Upper lobe of right lung (tissue), 1 donor: ENCODE data around the gene ABI3. TPM values are rescaled to one million over a fixed set of nuclear protein-coding genes. Genes with fewer than 3 reads are reported as not detected.

ENCODE experiments used
- ATAC-seq: fragments of 200-7000 bp; cut with Tn5 transposase; one replicate; pipeline ENCODE4 v1.9.1; 2020; ENCODE audit warnings: mild to moderate bottlenecking, moderate library complexity
- DNase-seq: peaks from one replicate; pipeline ENCODE4 v3.0.0-alpha.2; 2020
- H3K27ac ChIP-seq: fragments of 200-600 bp; one replicate; pipeline ENCODE4 v1.8.0; 2022
- H3K27me3 ChIP-seq: fragments of 200-600 bp; one replicate; pipeline ENCODE4 v1.8.0; 2022; ENCODE audit warnings: mild to moderate bottlenecking
- H3K36me3 ChIP-seq: fragments of 200-600 bp; one replicate; pipeline ENCODE4 v1.8.0; 2022
- H3K4me1 ChIP-seq: fragments of 200-600 bp; one replicate; pipeline ENCODE4 v1.8.0; 2022
- H3K4me3 ChIP-seq: fragments of 200-600 bp; one replicate; pipeline ENCODE4 v1.8.0; 2022; ENCODE audit warnings: mild to moderate bottlenecking
- H3K9me3 ChIP-seq: fragments of 200-600 bp; one replicate; pipeline ENCODE4 v1.8.0; 2022
- intact Hi-C: fragments of 100-400 bp; cut with DNase I; formaldehyde crosslinking; loops from one replicate; pipeline ENCODE4 v1.11.0; 2022
- total RNA-seq: library from RNA; stranded (reverse); fragmentation: NEBNext Ultra II Directional; extraction: Animal tissue kit (Norgen Biotek cat#: 25700); gene quantifications from one replicate; pipeline ENCODE4 v1.2.1, GENCODE V29; 2021
- TF ChIP-seq, protein P1 (sequence below): fragments of 200-600 bp; IDR thresholded peaks from one replicate; pipeline ENCODE4 v1.8.0; 2022; ENCODE audit warnings: antibody characterized with exemption
- donor health status: DM: no; HTN: yes; CAD: no; lungs with severe emphysema.

ABI3 gene
- total RNA-seq, 1 donor from 2014 or later: 31.5 TPM

DNA sequence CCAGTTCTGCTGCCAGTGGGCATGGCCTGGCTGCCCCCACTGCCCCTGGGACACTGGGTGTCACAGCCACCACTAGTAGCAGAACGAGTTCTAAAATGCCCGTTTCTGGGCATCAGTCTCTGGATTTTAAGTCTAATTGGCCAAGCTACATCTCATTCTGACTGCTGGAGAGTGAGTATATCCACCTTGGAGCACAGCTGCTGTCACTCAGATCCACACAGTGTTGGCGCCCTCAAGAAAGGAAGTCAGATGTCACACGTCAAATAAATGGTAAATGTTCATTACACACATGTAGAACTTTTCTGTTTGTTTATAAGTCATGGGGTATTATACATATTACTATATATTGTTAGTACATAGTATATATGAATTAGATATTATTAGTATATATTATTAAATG is 19.6 kb upstream of the ABI3 start:
- Histone ChIP-seq H3K27me3 (no peaks in the 10 kb centered on the region), H3K4me3 (no peak overlapping the region), H3K9me3 (no peaks in the 10 kb centered on the region), H3K27ac (no peak overlapping the region), H3K4me1 (no peaks in the 10 kb centered on the region), H3K36me3 (no peaks in the 10 kb centered on the region)
- DNase-seq: no peak
- intact Hi-C loops: no loop called here
- TF ChIP-seq, protein P1, sequence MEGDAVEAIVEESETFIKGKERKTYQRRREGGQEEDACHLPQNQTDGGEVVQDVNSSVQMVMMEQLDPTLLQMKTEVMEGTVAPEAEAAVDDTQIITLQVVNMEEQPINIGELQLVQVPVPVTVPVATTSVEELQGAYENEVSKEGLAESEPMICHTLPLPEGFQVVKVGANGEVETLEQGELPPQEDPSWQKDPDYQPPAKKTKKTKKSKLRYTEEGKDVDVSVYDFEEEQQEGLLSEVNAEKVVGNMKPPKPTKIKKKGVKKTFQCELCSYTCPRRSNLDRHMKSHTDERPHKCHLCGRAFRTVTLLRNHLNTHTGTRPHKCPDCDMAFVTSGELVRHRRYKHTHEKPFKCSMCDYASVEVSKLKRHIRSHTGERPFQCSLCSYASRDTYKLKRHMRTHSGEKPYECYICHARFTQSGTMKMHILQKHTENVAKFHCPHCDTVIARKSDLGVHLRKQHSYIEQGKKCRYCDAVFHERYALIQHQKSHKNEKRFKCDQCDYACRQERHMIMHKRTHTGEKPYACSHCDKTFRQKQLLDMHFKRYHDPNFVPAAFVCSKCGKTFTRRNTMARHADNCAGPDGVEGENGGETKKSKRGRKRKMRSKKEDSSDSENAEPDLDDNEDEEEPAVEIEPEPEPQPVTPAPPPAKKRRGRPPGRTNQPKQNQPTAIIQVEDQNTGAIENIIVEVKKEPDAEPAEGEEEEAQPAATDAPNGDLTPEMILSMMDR: no peak
- no peak for ATAC-seq

DNA sequence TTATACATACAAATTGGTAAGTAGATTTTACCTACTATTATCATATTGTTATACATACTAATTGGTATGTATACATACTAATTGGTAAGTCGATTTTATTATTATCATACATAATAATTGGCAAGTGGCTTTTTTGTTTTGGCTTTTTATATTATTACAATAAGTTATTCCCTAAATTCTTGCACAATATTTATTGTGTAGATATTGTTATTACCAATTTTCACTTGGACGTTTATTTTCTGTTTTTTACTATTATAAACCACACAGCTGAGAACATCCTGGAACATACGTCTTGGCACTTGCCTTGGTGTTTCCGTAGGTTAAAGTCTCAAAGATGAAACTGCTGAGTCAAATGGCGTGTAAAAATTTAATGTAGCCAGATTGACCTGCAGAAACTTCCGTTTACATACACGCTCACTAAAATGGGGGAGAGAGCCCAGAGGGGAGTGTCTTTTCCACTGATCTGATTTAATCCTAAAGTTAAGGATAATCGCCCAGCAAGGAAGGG is 19.0 kb upstream of the ABI3 start:
- DNase-seq (no peak), ATAC-seq (no peak)
- H3K27me3 ChIP-seq: no peaks in the 10 kb centered on the region
- TF ChIP-seq, protein P1: no peak
- H3K4me3 ChIP-seq: peak overlapping the region; percentile 64
- intact Hi-C loops: no loop called here
- no peaks in the 10 kb centered on the region for H3K4me1 ChIP-seq
- no peaks in the 10 kb centered on the region for H3K36me3 ChIP-seq
- H3K9me3 ChIP-seq: no peaks in the 10 kb centered on the region
- H3K27ac ChIP-seq: peak overlapping the region; percentile 90

DNA sequence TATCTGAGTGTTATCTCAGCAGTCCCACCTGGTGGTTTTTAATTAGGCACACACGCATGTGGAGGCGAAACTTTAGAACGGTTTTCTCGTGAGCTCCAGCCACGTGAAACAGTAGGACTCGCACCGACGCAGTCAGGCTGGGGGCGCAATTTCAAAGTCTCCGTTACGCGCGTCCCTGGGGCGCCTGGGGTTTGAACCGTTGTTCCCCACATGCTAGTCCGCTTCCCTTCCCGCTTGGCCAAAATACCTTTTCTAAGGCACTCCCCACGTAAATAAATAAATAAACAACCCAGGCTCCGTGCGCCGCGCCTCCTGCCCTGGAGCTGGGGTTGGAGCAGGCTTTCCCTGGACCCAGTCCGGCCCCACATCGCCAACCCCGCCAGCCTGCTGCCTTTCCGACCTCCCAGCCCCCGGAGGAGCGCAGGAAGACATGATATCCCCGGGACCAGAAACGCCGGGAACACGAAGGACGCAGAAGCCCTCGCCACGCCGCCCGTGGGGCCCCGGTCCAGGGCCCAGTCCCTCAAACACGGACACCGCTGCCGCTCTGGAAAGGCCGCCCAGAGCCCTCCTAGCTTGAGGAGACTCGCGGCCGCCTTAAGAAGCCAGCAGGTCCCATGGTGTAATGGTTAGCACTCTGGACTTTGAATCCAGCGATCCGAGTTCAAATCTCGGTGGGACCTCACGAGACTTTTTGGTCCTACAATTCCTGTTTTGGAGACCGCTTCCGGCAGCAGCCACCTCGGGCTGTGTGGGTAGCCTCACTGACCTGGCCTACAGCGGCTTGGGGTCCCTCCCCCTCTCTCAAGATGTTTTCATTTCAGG is 18.4 kb upstream of the ABI3 start:
- TF ChIP-seq, protein P1: peak; percentile 44

DNA sequence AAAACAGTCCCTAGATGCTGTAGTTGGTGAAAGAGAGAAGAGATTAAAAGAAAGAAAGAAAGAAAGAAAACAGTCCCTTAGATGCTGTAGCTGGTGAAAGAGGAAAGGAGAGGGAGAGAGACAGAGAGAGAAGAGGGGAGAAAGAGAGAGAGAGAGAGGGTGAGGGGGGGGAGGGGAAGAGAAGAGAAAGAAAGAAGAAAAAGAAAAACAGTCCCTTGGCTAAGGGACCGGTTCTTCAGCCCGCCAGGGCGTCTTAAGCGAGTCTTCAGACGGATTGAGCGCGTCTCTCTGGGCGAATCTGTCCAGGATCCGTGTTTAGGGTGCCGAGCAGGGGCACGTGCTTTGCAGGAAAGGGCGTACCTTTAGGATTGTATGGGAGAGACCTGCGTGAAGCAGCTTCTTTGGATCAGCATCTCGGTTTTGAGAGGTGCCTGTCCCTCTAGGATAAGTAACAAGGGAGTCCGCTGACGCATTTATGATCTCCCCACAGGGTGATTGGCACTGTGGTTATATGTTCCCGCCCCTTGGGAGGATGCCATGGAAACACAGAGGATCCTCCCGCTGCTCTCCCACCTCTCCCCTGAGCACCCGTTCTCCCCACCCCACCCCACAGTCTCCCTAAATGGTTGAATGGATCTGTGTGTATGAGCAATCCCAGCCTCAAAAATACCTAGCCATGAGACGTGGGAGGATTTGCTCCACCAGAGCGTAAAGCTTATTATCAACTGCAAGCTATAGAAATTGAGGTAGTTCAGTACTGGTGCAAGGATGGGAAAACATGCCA is 16.8 kb upstream of the ABI3 start:
- peak; percentile 31 for ATAC-seq
- H3K36me3 ChIP-seq: no peaks in the 10 kb centered on the region
- no peaks in the 10 kb centered on the region for H3K9me3 ChIP-seq
- no peaks in the 10 kb centered on the region for H3K27me3 ChIP-seq
- H3K4me3 ChIP-seq: peak overlapping the region; percentile 64
- H3K27ac ChIP-seq: peak overlapping the region; percentile 90
- intact Hi-C loops: no loop called here
- H3K4me1 ChIP-seq: no peaks in the 10 kb centered on the region
- TF ChIP-seq, protein P1: no peak
- no peak for DNase-seq

More for the DNA sequence above, 18.4 kb upstream of the ABI3 start:
- H3K4me1 ChIP-seq: no peaks in the 10 kb centered on the region
- peak overlapping the region; percentile 64 for H3K4me3 ChIP-seq
- DNase-seq (peak; percentile 94), ATAC-seq (peak; percentile 83)
- no peaks in the 10 kb centered on the region for H3K36me3 ChIP-seq
- H3K27me3 ChIP-seq: no peaks in the 10 kb centered on the region
- intact Hi-C loops: no loop called here
- peak overlapping the region; percentile 90 for H3K27ac ChIP-seq
- no peaks in the 10 kb centered on the region for H3K9me3 ChIP-seq

DNA sequence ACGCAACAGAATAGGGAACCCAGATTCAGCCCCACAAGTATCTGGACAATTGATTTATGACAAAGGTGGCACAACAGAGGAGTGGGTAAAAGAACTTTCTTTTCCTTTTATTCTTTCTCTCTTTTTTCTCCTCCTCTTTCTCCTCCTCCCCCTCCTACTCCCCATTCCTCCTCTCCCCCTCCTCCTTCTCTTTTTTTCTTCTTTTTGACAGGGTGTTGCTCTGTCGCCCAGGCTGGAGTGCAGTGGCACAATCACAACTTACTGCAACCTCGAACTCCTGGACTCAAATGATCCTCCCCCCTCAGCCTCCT is 16.3 kb upstream of the ABI3 start:
- ATAC-seq (no peak), DNase-seq (no peak)
- H3K27me3 ChIP-seq: no peaks in the 10 kb centered on the region
- H3K9me3 ChIP-seq: no peaks in the 10 kb centered on the region
- no peak overlapping the region for H3K27ac ChIP-seq
- TF ChIP-seq, protein P1: no peak
- intact Hi-C loops: no loop called here
- H3K4me3 ChIP-seq: no peak overlapping the region
- no peaks in the 10 kb centered on the region for H3K4me1 ChIP-seq
- H3K36me3 ChIP-seq: no peaks in the 10 kb centered on the region
